ENCODE measurements around the gene COG5. TPM values are rescaled to one million over a fixed set of nuclear protein-coding genes. Genes with fewer than 3 reads are reported as not detected.

The COG5 gene
- total RNA-seq, 1 experiment from 2014 or later = 20.2 TPM

GRCh38 chr7:107233174-107233573 lies 330.5 kb downstream of the COG5 start:
- TF ChIP-seq, protein P1, sequence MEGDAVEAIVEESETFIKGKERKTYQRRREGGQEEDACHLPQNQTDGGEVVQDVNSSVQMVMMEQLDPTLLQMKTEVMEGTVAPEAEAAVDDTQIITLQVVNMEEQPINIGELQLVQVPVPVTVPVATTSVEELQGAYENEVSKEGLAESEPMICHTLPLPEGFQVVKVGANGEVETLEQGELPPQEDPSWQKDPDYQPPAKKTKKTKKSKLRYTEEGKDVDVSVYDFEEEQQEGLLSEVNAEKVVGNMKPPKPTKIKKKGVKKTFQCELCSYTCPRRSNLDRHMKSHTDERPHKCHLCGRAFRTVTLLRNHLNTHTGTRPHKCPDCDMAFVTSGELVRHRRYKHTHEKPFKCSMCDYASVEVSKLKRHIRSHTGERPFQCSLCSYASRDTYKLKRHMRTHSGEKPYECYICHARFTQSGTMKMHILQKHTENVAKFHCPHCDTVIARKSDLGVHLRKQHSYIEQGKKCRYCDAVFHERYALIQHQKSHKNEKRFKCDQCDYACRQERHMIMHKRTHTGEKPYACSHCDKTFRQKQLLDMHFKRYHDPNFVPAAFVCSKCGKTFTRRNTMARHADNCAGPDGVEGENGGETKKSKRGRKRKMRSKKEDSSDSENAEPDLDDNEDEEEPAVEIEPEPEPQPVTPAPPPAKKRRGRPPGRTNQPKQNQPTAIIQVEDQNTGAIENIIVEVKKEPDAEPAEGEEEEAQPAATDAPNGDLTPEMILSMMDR (conservative IDR thresholded peaks at IDR 0.05) = 0 out of 3 replicates have a peak, but pooled peaks have one; percentile 13
- no peaks in the 10 kb centered on the region for H3K27me3 Mint-ChIP-seq (ENCODE audit: low read depth)
- Histone ChIP-seq H3K9ac (ENCODE audit: extremely low read depth, insufficient read length, low read length) (peak overlapping the region; percentile 4), H2BK5ac (ENCODE audit: insufficient read length, low read length) (no peak overlapping the region), H3K4ac (ENCODE audit: low read depth, low read length) (no peak overlapping the region), H3K79me2 (ENCODE audit: insufficient read depth, low read length) (no peaks in the 10 kb centered on the region), H3K27ac (ENCODE audit: insufficient read length, low read depth, low read length) (no peak overlapping the region), H3T11ph (ENCODE audit: low read length) (no peak overlapping the region), H2BK20ac (ENCODE audit: low read depth, low read length, poor library complexity, severe bottlenecking) (no peak overlapping the region), H3K79me1 (ENCODE audit: insufficient read depth, low read depth, low read length, poor library complexity, severe bottlenecking) (no peaks in the 10 kb centered on the region), H3K23me2 (ENCODE audit: insufficient read length, low read depth, low read length, poor library complexity, severe bottlenecking) (no peaks in the 10 kb centered on the region), H3K14ac (ENCODE audit: insufficient read depth, low read length) (no peak overlapping the region), H2AFZ (ENCODE audit: low read length) (no peak overlapping the region), H3K18ac (ENCODE audit: insufficient read length, low read depth, low read length) (no peak overlapping the region), H3K23ac (ENCODE audit: insufficient read length, low read depth, low read length) (no peak overlapping the region), H4K91ac (ENCODE audit: insufficient read length, low read depth, low read length) (no peak overlapping the region), H4K8ac (replicated peaks; ENCODE audit: insufficient read length, low read depth, low read length) (no peak overlapping the region), H3K27me3 (ENCODE audit: insufficient read depth, low read length) (no peaks in the 10 kb centered on the region), H2BK12ac (ENCODE audit: insufficient read length, low read depth, low read length) (no peak overlapping the region), H3K4me1 (ENCODE audit: insufficient read depth, low read length) (peaks cover 5% of the 10 kb centered on the region; the same call in 1 of the 2 replicates), H2AK5ac (ENCODE audit: insufficient read length, low read length) (no peak overlapping the region), H4K5ac (ENCODE audit: insufficient read length, low read depth, low read length) (no peak overlapping the region), H4K20me1 (ENCODE audit: control insufficient read depth, insufficient read depth, insufficient read length) (no peaks in the 10 kb centered on the region), H2BK15ac (ENCODE audit: low read depth, low read length) (0 out of 2 replicates have a peak overlapping the region, but pooled peaks have one; percentile 60), H3K56ac (ENCODE audit: insufficient read length, low read depth, low read length) (no peak overlapping the region), H2BK120ac (ENCODE audit: low read depth, low read length, poor library complexity, severe bottlenecking) (no peak overlapping the region), H3K4me2 (ENCODE audit: insufficient read depth, insufficient read length, low read length) (no peak overlapping the region), H3K9me3 (ENCODE audit: control insufficient read depth, low read depth, low read length) (no peaks in the 10 kb centered on the region)
- DNase-seq = no peak
- no CpG with 5 or more reads among the region's 4 CpGs for WGBS (ENCODE audit: extremely low coverage, insufficient read length, low lambda C conversion rate)
- no peaks in the 10 kb centered on the region for H3K9me3 Mint-ChIP-seq
- peak overlapping the region in 1 of 3 experiments; percentile 31; a peak in 2 of 7 replicates for H3K27ac Mint-ChIP-seq
- H3K4me1 Mint-ChIP-seq = peaks cover 15 to 16% of the 10 kb centered on the region in 2 experiments
- peaks cover 0 to 17% (median 0%) of the 10 kb centered on the region in 3 experiments; a peak in 1 of 7 replicates for H3K36me3 Mint-ChIP-seq (ENCODE audit: insufficient read depth in 1 of 3, low read depth in 3 of 3)
- no peak overlapping the region for H3K4me3 Mint-ChIP-seq

Measured in H9 (cell line).